Esophagus squamous epithelium (tissue), 4 donors: ENCODE data around the gene TMIE.

ENCODE experiments used
- CTCF ChIP-seq, 6 experiments: fragments of 450-650 bp in 4 of 6; fragments of 200-600 bp in 2 of 6; sonication (generic) in 2 of 6; IDR thresholded peaks; one replicate each; pipeline ENCODE4 v1.5.1; 2016 to 2019; ENCODE audit warnings: antibody characterized with exemption in 6 of 6, mild to moderate bottlenecking in 4 of 6, moderate library complexity in 4 of 6
- POLR2A ChIP-seq, 4 donors: fragments of 450-650 bp; IDR thresholded peaks; one replicate each; pipeline ENCODE4 v1.6.1; 2017; ENCODE audit warnings: antibody characterized with exemption in 4 of 4, mild to moderate bottlenecking in 4 of 4, moderate library complexity in 3 of 4

GRCh38 chr3:46759239-46760167, 58.3 kb downstream of the TMIE start:
- TF ChIP-seq CTCF (IDR thresholded peaks at IDR 0.05) (no peak), POLR2A (IDR thresholded peaks at IDR 0.05) (no peak)
